Naive thymus-derived CD4-positive, alpha-beta T cell (primary cell): Measurements from ENCODE around the gene PVR. TPM values are rescaled to one million over a fixed set of nuclear protein-coding genes. Genes with fewer than 3 reads are reported as not detected.

Experiments
- ATAC-seq: fragments of 150-1000 bp; cut with Tn5 transposase; 2 replicates; pipeline ENCODE4 v1.10.0; 2021; ENCODE audit warnings: mild to moderate bottlenecking, moderate library complexity
- CTCF ChIA-PET: fragments of 350-600 bp; sonication (Branson Sonifier 250); formaldehyde crosslinking; loops from one replicate; lab custom pipeline; 2021; ENCODE audit warnings: antibody characterized with exemption; lab: Charles Lee
- POLR2A ChIA-PET: fragments of 350-600 bp; sonication (Branson Sonifier 250); formaldehyde crosslinking; loops from one replicate; lab custom pipeline; 2021; ENCODE audit warnings: antibody characterized with exemption, inconsistent platforms; lab: Charles Lee
- DNase-seq, 9 donors: peaks; one replicate each; pipeline versions ENCODE4 v3.0.0 to v3.0.0-alpha.2; 2020 to 2022; ENCODE audit warnings: mixed read lengths in 1 of 9
- H3K27ac ChIP-seq: one replicate; pipeline ENCODE4 v1.7.0; 2013; ENCODE audit warnings: mild to moderate bottlenecking, low read depth, low read length, moderate library complexity
- H3K27me3 ChIP-seq, 2 donors: one replicate each; pipeline ENCODE4 v1.7.0; 2013; ENCODE audit warnings: low read length in 2 of 2, mild to moderate bottlenecking in 2 of 2, moderate library complexity in 2 of 2; ENCODE audit not compliant: control insufficient read depth in 2 of 2, insufficient read depth in 2 of 2
- H3K36me3 ChIP-seq, 3 experiments: 1 replicate in 2 of 3; 2 replicates in 1 of 3; pipeline ENCODE4 v1.7.0; 2013; ENCODE audit warnings: low read length in 3 of 3, mild to moderate bottlenecking in 3 of 3, moderate library complexity in 1 of 3; ENCODE audit not compliant: insufficient read depth in 3 of 3, control insufficient read depth in 2 of 3
- H3K4me1 ChIP-seq, 2 donors: one replicate each; pipeline ENCODE4 v1.7.0; 2013; ENCODE audit warnings: low read length in 2 of 2, mild to moderate bottlenecking in 2 of 2, moderate library complexity in 1 of 2; ENCODE audit not compliant: control insufficient read depth in 2 of 2, insufficient read depth in 2 of 2
- H3K4me3 ChIP-seq: 2 replicates; pipeline ENCODE4 v1.7.0; 2013; ENCODE audit warnings: mild to moderate bottlenecking, low read length
- H3K9me3 ChIP-seq, 3 experiments: 1 replicate in 2 of 3; 2 replicates in 1 of 3; pipeline ENCODE4 v1.7.0; 2013; ENCODE audit warnings: low read length in 3 of 3; ENCODE audit not compliant: control insufficient read depth in 2 of 3
- H3K27ac Mint-ChIP-seq, 9 donors: one replicate each; pipeline ENCODE4 v1.8.0; 2020 to 2022; ENCODE audit warnings: mixed read lengths in 9 of 9, mild to moderate bottlenecking in 8 of 9, moderate library complexity in 5 of 9, inconsistent platforms in 2 of 9
- H3K27me3 Mint-ChIP-seq, 5 donors: one replicate each; pipeline ENCODE4 v1.8.0; 2021 to 2022; ENCODE audit warnings: mixed read lengths in 5 of 5, mild to moderate bottlenecking in 1 of 5
- H3K36me3 Mint-ChIP-seq, 5 donors: one replicate each; pipeline ENCODE4 v1.8.0; 2020 to 2022; ENCODE audit warnings: mixed read lengths in 5 of 5, mild to moderate bottlenecking in 3 of 5, inconsistent platforms in 1 of 5
- H3K4me1 Mint-ChIP-seq, 7 donors: one replicate each; pipeline ENCODE4 v1.8.0; 2020 to 2022; ENCODE audit warnings: mixed read lengths in 7 of 7, mild to moderate bottlenecking in 3 of 7, inconsistent platforms in 1 of 7
- H3K4me3 Mint-ChIP-seq, 10 donors: one replicate each; pipeline ENCODE4 v1.8.0; 2020 to 2022; ENCODE audit warnings: mild to moderate bottlenecking in 10 of 10, mixed read lengths in 10 of 10, moderate library complexity in 6 of 10, inconsistent platforms in 2 of 10
- H3K9me3 Mint-ChIP-seq, 11 donors: one replicate each; pipeline ENCODE4 v1.8.0; 2020 to 2022; ENCODE audit warnings: mixed read lengths in 11 of 11, mild to moderate bottlenecking in 4 of 11, inconsistent platforms in 1 of 11, moderate library complexity in 1 of 11
- intact Hi-C, 2 donors: fragments of 100-400 bp; cut with micrococcal nuclease; formaldehyde crosslinking; loops; one replicate each; pipeline ENCODE4 v1.15.1; 2023
- polyA plus RNA-seq, 2 donors: library from polyadenylated mRNA; unstranded; fragments of 300-500 nt; fragmentation: Illumina TruSeq; gene quantifications; one replicate each; pipeline ENCODE4 v1.2.3, GENCODE V29; 2021
- total RNA-seq, 6 experiments: library from RNA in 5 of 6; stranded (reverse) in 5 of 6; gene quantifications; 1 replicate in 5 of 6; 2 replicates in 1 of 6; pipeline ENCODE4 v1.2.3 and lab custom pipeline; 2021 to 2026

The PVR gene
- total and polyA plus RNA-seq, 7 experiments from 2014 or later, result 0.87 to 8.4 (median 4.0) TPM

DNA sequence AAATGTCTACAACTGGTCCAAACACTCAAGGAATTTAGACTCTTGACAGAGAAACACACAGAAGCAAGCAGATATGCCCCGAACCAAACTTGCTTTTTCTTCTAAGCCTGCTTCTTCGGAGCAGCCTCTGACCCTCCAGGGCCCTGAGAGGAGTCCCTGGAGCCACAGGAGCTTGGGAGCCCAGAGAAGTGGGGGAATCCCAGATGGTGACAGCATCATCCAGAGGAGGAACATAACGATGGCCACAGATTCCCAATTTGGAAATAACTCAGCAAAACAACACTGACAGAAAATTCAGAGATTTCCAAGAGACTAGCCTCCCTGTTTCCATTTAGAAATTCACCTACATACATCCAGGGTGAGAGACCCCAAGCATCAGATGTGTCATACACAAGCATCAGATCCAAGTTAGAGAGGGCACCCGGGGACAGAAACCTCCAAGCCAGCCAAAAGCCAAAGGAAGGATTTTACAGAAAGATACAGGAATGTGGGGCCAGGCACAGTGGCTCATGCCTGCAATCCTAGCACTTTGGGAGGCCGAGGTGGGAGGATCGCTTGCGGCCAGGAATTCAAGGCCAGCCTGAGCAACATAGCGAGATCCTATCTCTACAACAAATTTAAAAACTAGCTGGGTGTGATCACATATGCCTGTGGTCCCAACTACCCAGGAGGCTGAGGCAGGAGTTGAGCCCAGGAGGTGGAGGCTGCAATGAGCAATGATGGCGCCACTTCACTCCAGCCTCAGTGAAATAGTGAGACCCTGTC lies 2.0 kb upstream of the PVR start:
- peaks cover 0 to 4% (median 0%) of the 10 kb centered on the region in 11 donors for H3K9me3 Mint-ChIP-seq
- H3K27ac Mint-ChIP-seq, result no peak overlapping the region
- peaks cover 0 to 20% (median 0%) of the 10 kb centered on the region in 5 donors for H3K27me3 Mint-ChIP-seq
- peak overlapping the region in 1 of 10 donors; percentile 2 for H3K4me3 Mint-ChIP-seq
- intact Hi-C loops, result no loop called here
- H3K36me3 Mint-ChIP-seq, result peaks cover 0 to 1% (median 0%) of the 10 kb centered on the region in 5 donors
- Histone ChIP-seq H3K9me3 (no peaks in the 10 kb centered on the region), H3K36me3 (no peaks in the 10 kb centered on the region), H3K4me3 (no peak overlapping the region), H3K4me1 (no peaks in the 10 kb centered on the region), H3K27ac (no peak overlapping the region), H3K27me3 (no peaks in the 10 kb centered on the region)
- POLR2A ChIA-PET, result interaction anchor here (0.6 kb wide), 1 partner anchor 19 kb away, joined by 3 read pairs; no protein-coding TSS in a partner anchor
- CTCF ChIA-PET, result no interaction called here
- DNase-seq (no peak), ATAC-seq (no peak)
- H3K4me1 Mint-ChIP-seq, result peaks cover 0 to 4% (median 0%) of the 10 kb centered on the region in 7 donors

DNA sequence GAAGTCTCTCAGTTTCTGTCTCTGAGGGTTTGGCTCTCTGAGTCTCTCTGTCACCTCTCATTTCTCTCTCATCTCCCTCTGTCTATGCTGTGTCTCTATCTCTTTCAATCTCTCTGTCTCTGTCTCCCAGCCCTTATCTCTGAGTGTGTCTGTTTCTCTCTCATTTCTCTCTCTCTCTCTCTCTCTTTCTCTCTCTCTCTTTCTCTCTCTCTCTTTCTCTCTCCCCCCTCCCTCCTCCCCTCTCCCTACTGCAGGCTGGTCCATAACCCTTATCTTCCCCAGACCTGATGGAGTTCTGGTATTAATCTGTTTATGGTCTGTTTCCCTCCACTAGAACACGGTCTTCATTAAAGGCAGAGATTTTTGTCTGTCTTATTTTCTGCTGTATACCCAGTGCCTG lies 1.3 kb upstream of the PVR start:
- peaks cover 0 to 4% (median 0%) of the 10 kb centered on the region in 7 donors for H3K4me1 Mint-ChIP-seq
- H3K36me3 Mint-ChIP-seq, result peaks cover 0 to 3% (median 0%) of the 10 kb centered on the region in 5 donors
- no peaks in the 10 kb centered on the region for H3K36me3 ChIP-seq
- DNase-seq, result no peak
- no peak overlapping the region for H3K27ac ChIP-seq
- H3K4me1 ChIP-seq, result no peaks in the 10 kb centered on the region
- H3K4me3 ChIP-seq, result no peak overlapping the region
- intact Hi-C loops, result no loop called here
- H3K27me3 ChIP-seq, result no peaks in the 10 kb centered on the region
- CTCF ChIA-PET, result no interaction called here
- POLR2A ChIA-PET, result interaction anchor here (0.6 kb wide), 1 partner anchor 18 kb away, joined by 3 read pairs; no protein-coding TSS in a partner anchor
- no peak for ATAC-seq
- peaks cover 0 to 20% (median 0%) of the 10 kb centered on the region in 5 donors for H3K27me3 Mint-ChIP-seq
- H3K9me3 Mint-ChIP-seq, result peaks cover 0 to 4% (median 0%) of the 10 kb centered on the region in 11 donors
- no peaks in the 10 kb centered on the region for H3K9me3 ChIP-seq
- no peak overlapping the region for H3K27ac Mint-ChIP-seq
- peak overlapping the region in 2 of 10 donors; percentile 37 to 83 for H3K4me3 Mint-ChIP-seq

DNA sequence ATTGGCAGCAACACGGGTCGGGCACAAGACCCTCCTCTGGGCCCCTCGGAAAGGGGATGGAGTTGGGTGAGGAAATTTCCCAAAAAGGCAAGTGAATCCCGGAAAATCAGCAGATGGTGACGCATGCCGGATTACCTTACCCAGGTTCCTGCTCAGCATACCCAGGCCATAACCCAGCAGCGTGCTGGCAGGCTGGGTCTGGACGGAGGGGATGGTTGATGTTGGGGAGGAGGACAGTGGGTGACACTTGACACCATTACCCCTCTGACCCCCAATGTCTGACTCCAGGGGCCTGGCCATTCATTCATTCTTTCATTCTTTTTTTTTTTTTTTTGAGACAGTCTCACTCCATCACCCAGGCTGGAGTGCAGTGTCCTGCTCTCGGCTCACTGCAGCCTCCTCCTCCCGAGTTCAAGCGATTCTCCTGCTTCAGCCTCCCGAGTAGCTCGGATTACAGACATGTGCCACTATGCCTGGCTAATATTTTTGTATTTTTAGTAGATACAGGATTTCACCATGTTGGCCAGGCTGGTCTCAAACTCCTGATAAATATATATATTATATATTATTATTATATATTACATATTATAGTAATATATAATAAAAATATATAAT lies 799 bp downstream of the PVR start:
- H3K27ac Mint-ChIP-seq, result peak overlapping the region in 1 of 9 donors; percentile 46
- ATAC-seq (no peak), DNase-seq (no peak)
- H3K9me3 ChIP-seq, result no peaks in the 10 kb centered on the region
- no peak overlapping the region for H3K27ac ChIP-seq
- no peaks in the 10 kb centered on the region for H3K36me3 ChIP-seq
- peak overlapping the region; percentile 60 to 84 (median 76) for H3K4me3 Mint-ChIP-seq
- H3K27me3 ChIP-seq, result no peaks in the 10 kb centered on the region
- ChIA-PET POLR2A (no interaction called here), CTCF (no interaction called here)
- peak overlapping the region; percentile 43 for H3K4me3 ChIP-seq
- peaks cover 0 to 20% (median 0%) of the 10 kb centered on the region in 5 donors for H3K27me3 Mint-ChIP-seq
- peaks cover 0 to 4% (median 0%) of the 10 kb centered on the region in 11 donors for H3K9me3 Mint-ChIP-seq
- intact Hi-C loops, result no loop called here
- peaks cover 0 to 3% (median 0%) of the 10 kb centered on the region in 5 donors for H3K36me3 Mint-ChIP-seq
- no peaks in the 10 kb centered on the region for H3K4me1 ChIP-seq
- H3K4me1 Mint-ChIP-seq, result peaks cover 0 to 4% (median 0%) of the 10 kb centered on the region in 7 donors

- Histone ChIP-seq H3K36me3 (peaks cover 0 to 3% (median 0%) of the 10 kb centered on the region in 3 experiments), H3K27me3 (no peaks in the 10 kb centered on the region), H3K4me3 (no peak overlapping the region), H3K27ac (no peak overlapping the region), H3K4me1 (no peaks in the 10 kb centered on the region), H3K9me3 (no peaks in the 10 kb centered on the region)
- H3K9me3 Mint-ChIP-seq, result no peaks in the 10 kb centered on the region
- peaks cover 0 to 8% (median 0%) of the 10 kb centered on the region in 5 donors for H3K36me3 Mint-ChIP-seq
- intact Hi-C loops, result no loop called here
- POLR2A ChIA-PET, result no interaction called here
- no peak overlapping the region for H3K4me3 Mint-ChIP-seq
- H3K27me3 Mint-ChIP-seq, result peaks cover 0 to 20% (median 0%) of the 10 kb centered on the region in 5 donors
- peaks cover 0 to 4% (median 0%) of the 10 kb centered on the region in 7 donors for H3K4me1 Mint-ChIP-seq
- no peak overlapping the region for H3K27ac Mint-ChIP-seq
- DNase-seq (no peak), ATAC-seq (no peak)
- CTCF ChIA-PET, result no interaction called here
Measured at GRCh38 chr19:44645407-44646048, 1.8 kb downstream of the PVR start.

DNA sequence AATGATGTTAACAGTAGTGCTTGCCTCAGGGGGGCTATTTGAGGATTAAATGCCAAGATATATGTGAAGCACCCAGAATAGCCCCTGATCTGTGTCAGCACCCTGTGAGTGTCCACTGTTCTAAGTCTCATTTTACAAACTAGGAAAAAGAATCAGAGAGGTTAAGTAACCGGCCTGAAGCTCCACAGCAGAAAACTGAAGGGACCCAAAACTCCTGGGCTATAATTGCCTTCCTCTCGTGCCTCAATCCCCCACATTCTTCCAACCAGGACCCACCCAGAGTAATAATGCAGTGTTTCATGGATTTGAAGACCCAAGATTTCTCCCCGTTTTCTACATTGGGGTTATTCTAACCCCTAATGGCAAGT lies 2.3 kb downstream of the PVR start:
- H3K27me3 Mint-ChIP-seq, result peaks cover 0 to 20% (median 0%) of the 10 kb centered on the region in 5 donors
- no peaks in the 10 kb centered on the region for H3K4me1 ChIP-seq
- H3K9me3 ChIP-seq, result no peaks in the 10 kb centered on the region
- intact Hi-C loops, result no loop called here
- DNase-seq, result no peak
- POLR2A ChIA-PET, result no interaction called here
- H3K36me3 ChIP-seq, result peaks cover 0 to 3% (median 0%) of the 10 kb centered on the region in 3 experiments
- H3K4me3 ChIP-seq, result no peak overlapping the region
- no peak overlapping the region for H3K4me3 Mint-ChIP-seq
- H3K27ac ChIP-seq, result no peak overlapping the region
- peaks cover 0 to 8% (median 0%) of the 10 kb centered on the region in 5 donors for H3K36me3 Mint-ChIP-seq
- H3K9me3 Mint-ChIP-seq, result no peaks in the 10 kb centered on the region
- H3K27me3 ChIP-seq, result no peaks in the 10 kb centered on the region
- CTCF ChIA-PET, result no interaction called here
- peaks cover 0 to 4% (median 0%) of the 10 kb centered on the region in 7 donors for H3K4me1 Mint-ChIP-seq
- no peak for ATAC-seq
- H3K27ac Mint-ChIP-seq, result no peak overlapping the region

DNA sequence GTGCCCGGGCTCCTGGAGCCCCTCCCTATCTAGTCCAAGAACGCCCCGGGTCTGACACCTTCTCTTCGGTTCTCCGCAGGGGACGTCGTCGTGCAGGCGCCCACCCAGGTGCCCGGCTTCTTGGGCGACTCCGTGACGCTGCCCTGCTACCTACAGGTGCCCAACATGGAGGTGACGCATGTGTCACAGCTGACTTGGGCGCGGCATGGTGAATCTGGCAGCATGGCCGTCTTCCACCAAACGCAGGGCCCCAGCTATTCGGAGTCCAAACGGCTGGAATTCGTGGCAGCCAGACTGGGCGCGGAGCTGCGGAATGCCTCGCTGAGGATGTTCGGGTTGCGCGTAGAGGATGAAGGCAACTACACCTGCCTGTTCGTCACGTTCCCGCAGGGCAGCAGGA lies 3.4 kb downstream of the PVR start:
- no peak for DNase-seq
- peaks cover 0 to 13% (median 0%) of the 10 kb centered on the region in 5 donors for H3K27me3 Mint-ChIP-seq
- POLR2A ChIA-PET, result no interaction called here
- no peaks in the 10 kb centered on the region for H3K4me1 ChIP-seq
- intact Hi-C loops, result no loop called here
- no peak overlapping the region for H3K27ac ChIP-seq
- no peak overlapping the region for H3K4me3 ChIP-seq
- H3K36me3 Mint-ChIP-seq, result peaks cover 0 to 8% (median 0%) of the 10 kb centered on the region in 5 donors
- peaks cover 0 to 3% (median 0%) of the 10 kb centered on the region in 3 experiments for H3K36me3 ChIP-seq
- H3K27me3 ChIP-seq, result no peaks in the 10 kb centered on the region
- no peak for ATAC-seq
- peak overlapping the region in 1 of 10 donors; percentile 13 for H3K4me3 Mint-ChIP-seq
- H3K4me1 Mint-ChIP-seq, result peaks cover 0 to 4% (median 0%) of the 10 kb centered on the region in 7 donors
- no peak overlapping the region for H3K27ac Mint-ChIP-seq
- CTCF ChIA-PET, result no interaction called here
- H3K9me3 ChIP-seq, result no peaks in the 10 kb centered on the region
- H3K9me3 Mint-ChIP-seq, result no peaks in the 10 kb centered on the region
